ENCODE measurements around the gene FGF19. TPM values are rescaled to one million over a fixed set of nuclear protein-coding genes. Genes with fewer than 3 reads are reported as not detected.
"Not testable (repeated sequence)": the region's sequence is repeated elsewhere in the genome, so short reads cannot be mapped to it uniquely, and the experiment has no call there.

The FGF19 gene
- polyA plus RNA-seq, 3 donors: 0.19 to 1.5 (median 1.3) TPM

DNA sequence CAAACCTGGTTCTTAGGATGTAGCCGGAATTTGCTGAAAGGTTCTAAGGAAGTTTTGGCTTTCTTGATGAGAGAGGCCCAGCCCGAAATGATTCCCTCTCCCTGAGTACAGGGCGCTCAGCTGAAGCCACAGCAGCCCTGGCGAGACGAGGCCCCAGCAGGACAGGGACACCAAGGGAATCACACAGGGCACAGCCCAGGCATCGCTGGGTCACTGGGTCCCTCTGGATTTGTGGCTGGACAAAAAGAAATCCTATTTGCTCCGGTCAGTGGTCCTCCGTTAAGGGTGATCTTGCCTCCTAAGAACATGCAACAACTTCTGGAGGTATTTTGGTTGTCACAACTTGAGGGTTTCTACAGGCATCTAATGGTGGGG, 6.4 kb downstream of the FGF19 start:
- no peak for DNase-seq (ENCODE audit: low read depth in 3 of 3, low spot score in 2 of 3)

GRCh38 chr11:69696749-69697468, 6.9 kb downstream of the FGF19 start:
- DNase-seq (ENCODE audit: low read depth in 3 of 3, low spot score in 2 of 3): no peak

- not testable (repeated sequence) for DNase-seq (ENCODE audit: low read depth in 3 of 3, low spot score in 2 of 3)
Measured at GRCh38 chr11:69695995-69696394, 7.8 kb downstream of the FGF19 start.

GRCh38 chr11:69695581-69695980, 8.2 kb downstream of the FGF19 start:
- DNase-seq (ENCODE audit: low read depth in 3 of 3, low spot score in 2 of 3): no peak

DNA sequence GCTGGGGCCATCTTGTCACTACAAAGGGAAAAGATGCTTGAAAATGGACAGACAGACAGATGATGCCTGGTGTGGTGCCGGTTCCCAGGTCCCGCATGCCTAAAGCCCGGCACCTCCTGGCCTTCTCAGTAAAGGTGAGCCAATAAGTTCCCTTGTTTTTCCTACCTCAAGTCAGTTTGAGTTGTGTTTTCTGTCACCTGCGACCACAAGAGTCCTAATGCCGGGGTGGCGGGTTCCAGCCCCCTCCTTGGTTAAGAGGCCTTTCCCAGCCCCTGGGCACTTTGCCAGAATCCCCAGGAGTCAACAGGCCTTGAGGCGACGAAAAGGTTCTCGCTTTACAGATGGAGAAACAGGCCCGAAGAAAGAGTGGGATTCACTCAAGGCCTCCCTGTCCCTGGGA, 9.0 kb downstream of the FGF19 start:
- DNase-seq (ENCODE audit: low read depth in 3 of 3, low spot score in 2 of 3): no peak

- no peak for DNase-seq (ENCODE audit: low read depth in 3 of 3, low spot score in 2 of 3)
Measured at GRCh38 chr11:69692422-69692821, 11.4 kb downstream of the FGF19 start.

DNA sequence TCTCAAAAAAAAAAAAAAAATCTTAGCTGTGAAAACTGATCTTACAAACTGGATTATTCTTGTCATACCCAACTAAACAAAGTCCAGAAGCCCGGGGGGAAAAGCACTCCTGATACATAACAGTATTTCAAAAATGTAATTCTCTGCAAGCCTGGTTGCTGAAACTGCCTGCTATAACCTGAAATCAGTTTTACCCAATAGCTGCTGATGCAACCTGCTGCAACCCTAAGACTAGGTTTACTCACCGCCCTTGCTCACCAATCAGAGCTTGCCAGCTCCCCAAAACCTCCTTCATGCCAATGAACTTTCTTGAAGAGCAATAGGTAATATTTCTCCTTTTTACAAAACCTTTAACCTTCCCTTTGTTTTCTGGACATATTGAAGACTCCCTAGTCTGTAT, 12.4 kb downstream of the FGF19 start:
- DNase-seq (ENCODE audit: low read depth in 3 of 3, low spot score in 2 of 3): no peak

- no peak for DNase-seq (ENCODE audit: low read depth in 3 of 3, low spot score in 2 of 3)
Measured at GRCh38 chr11:69689484-69690319, 14.1 kb downstream of the FGF19 start.

DNA sequence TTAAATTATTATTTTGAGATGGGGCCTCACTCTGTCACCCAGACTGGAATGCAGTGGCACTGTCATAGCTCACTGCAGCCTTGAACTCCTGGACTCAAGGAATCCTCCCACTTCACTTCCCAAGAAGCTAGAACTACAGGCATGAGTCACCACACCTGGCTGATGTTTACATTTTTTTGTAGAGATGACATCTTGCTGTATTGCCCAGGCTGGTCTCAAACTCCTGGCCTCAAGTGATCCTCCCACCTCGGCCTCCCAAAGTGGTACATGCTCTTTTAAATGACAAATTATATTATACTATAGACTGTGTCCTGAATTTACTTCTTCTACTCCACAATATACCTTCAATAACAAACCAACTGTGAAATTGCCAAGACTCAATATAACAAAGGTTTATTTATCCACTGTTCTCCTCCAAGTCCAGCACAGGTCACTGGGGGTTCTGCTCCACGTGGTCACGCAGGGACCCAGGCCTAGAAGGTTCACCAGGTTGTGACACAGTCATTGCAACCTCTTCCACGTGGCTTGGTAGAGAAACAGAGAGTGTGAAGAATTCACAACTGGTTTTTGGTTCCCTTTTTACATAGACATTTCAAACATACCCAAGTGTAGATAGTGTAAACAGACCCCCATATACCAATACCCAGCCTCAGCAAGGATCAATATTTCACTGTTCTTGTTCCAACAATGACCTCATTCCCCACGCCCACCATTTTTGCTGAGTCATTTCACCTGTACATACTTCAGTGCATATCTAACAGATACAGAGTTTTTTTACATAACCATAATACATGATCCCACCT, 15.7 kb downstream of the FGF19 start:
- DNase-seq (ENCODE audit: low read depth in 3 of 3, low spot score in 2 of 3): not testable (repeated sequence)

- DNase-seq (ENCODE audit: low read depth in 3 of 3, low spot score in 2 of 3): no peak
Measured at GRCh38 chr11:69686856-69687255, 17.0 kb downstream of the FGF19 start.

DNA sequence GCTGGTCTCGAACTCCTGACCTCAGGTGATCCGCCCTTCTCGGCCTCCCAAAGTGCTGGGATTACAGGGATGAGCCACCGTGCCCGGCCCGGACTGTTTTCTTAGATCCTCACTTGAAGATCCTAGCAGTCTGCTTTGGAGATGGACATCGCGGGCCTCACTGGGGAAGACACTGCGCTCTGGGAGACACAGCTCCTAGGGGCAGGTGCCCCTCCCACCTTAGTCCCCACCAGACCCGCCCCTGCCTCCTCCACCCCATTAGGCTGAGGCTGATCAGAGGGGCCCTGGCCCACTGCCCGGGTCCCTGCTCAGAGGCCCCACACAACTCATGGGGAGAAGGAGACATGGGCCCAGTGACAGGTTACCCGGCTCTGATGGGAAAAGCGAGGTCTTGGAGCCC, 17.4 kb downstream of the FGF19 start:
- DNase-seq (ENCODE audit: low read depth in 3 of 3, low spot score in 2 of 3): no peak

DNA sequence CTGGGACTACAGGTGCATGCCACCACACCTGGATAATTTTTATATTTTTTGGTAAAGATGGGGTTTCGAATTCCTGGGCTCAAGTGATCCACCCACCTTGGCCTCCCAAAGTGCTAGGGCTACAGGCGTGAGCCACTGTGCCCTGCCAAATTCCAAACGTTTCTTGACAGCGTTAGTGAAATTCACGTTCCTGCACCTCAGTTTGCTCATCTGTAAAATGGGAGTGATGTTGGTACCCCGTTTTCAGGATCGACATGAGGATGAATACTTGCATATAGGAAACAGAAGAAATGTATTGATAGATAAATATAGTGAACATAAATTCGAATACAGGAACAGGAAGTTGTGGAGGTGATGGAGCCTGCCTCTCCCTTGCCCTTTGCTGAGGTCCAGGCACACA, 18.5 kb downstream of the FGF19 start:
- no peak for DNase-seq (ENCODE audit: low read depth in 3 of 3, low spot score in 2 of 3)

DNA sequence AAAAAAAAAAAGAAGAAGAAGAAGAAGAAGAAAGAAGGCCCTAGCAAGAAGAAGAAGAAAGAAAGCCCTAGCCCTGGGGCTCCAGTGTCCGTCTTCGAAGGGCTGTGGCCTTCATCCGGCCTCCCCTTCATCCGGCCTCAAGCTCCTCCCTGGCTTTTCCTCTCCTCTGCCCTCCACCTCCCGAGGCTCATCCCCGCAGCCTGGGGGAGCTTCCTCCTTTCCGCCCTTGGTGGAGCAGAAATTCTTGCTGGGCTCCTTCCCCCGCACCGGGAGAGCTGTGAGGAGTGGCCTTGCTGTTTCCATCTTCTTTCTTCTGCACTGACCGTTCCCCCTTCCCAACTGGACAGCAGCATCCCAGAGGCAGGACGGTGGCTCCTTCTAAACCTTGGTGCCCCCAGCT, 19.2 kb downstream of the FGF19 start:
- DNase-seq (ENCODE audit: low read depth in 3 of 3, low spot score in 2 of 3): no peak

- DNase-seq (ENCODE audit: low read depth in 3 of 3, low spot score in 2 of 3): no peak
Measured at GRCh38 chr11:69683764-69684333, 20.0 kb downstream of the FGF19 start.

- no peak for DNase-seq (ENCODE audit: low read depth in 3 of 3, low spot score in 2 of 3)
Measured at GRCh38 chr11:69682681-69683326, 21.0 kb downstream of the FGF19 start.

GRCh38 chr11:69682221-69682620, 21.6 kb downstream of the FGF19 start:
- DNase-seq (ENCODE audit: low read depth in 3 of 3, low spot score in 2 of 3): no peak

- no peak for DNase-seq (ENCODE audit: low read depth in 3 of 3, low spot score in 2 of 3)
Measured at GRCh38 chr11:69680688-69681087, 23.1 kb downstream of the FGF19 start.

DNA sequence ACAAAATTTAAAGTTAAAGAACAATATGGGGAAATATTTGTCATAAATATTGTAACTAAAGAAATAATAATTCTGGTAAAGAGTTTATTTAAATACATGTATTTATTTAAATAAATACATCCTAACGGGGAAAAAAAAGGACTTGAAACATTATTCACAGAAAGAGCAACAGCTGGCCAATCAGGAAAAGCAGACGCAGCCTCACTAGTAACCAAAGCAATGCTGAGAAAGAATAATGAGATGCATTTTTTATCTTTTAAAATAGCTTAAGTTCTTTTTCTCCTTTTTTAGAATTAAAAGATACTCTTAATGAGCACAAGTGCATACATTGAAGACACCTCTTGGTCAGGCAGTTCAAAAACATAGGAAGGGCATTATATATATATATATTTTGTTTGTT, 26.1 kb downstream of the FGF19 start:
- DNase-seq (ENCODE audit: low read depth in 3 of 3, low spot score in 2 of 3): no peak

- DNase-seq (ENCODE audit: low read depth in 3 of 3, low spot score in 2 of 3): peak; percentile 77 to 90 (median 89)
Measured at GRCh38 chr11:69674886-69675714, 28.7 kb downstream of the FGF19 start, which contains the start of gene LTO1. Gene LTO1 (minus strand): TSS chr11:69675353. CDS start chr11:69675239, 114 bp downstream.
